Head of caudate nucleus (tissue), 42 donors: ENCODE measurements around the gene CXorf51A.
A peak's percentile ranks its signal among the peaks of the same experiment; 100 is the strongest.
"Not testable (repeated sequence)": the region's sequence is repeated elsewhere in the genome, so short reads cannot be mapped to it uniquely, and the experiment has no call there.

ENCODE experiments used
- DNase-seq, 42 donors: peaks; one replicate each; pipeline versions ENCODE4 v3.0.0 to v3.0.0-alpha.2; 2020 to 2021; ENCODE audit warnings: mixed read lengths in 7 of 42
- intact Hi-C: fragments of 100-400 bp; cut with DNase I; formaldehyde crosslinking; loops from one replicate; pipeline ENCODE4 v1.15.0; 2022

The CXorf51A gene

GRCh38 chrX:146814644-146815043 lies at the start of gene CXorf51A:
Gene CXorf51A (minus strand): TSS chrX:146814744. CDS start chrX:146814723, 21 bp downstream.
- intact Hi-C loops = not testable (repeated sequence)

DNA sequence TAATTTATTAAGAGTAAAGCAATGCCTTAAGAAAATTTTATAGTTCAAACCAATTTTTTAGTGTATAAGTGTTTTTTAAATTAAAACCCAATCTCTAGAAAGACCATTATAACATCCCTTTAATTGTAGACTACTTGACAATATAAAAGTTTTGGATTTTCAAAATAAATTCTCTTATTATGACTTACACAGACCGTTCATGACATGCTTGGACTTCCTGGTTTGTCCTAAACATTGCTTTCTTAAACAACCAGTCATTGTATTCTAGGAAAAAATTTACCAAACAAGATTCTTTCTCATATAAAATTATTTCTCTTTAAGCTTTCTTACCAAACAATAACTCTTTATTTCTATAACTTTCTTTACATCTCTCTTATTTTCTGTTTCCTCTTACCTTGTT lies 49.0 kb upstream of the CXorf51A start:
- intact Hi-C loops = no loop called here
- DNase-seq = no peak

More at GRCh38 chrX:146814644-146815043, at the start of gene CXorf51A:
- DNase-seq = not testable (repeated sequence)

DNA sequence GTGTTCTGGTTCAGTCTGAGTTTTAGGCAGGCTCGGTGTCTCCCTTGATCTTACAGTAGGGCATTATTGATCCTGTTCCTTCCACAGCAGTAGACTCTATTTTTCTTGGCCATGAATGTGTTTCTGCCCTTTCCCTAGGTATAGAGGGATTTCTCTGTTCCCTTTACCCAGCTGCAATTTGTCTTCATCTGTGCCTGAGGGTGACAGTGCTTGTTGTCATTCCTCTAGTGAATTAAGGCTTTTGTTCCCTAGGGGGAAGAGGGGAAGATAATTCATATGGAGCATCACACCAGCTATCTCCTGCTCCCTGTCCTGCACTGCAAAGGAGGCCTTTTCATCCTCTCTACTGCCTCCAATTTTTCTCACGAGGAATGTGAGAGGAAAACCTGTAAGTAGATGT lies 39.7 kb upstream of the CXorf51A start:
- intact Hi-C loops = no loop called here
- peak in 7 of 42 donors; percentile 1 to 41 (median 10) for DNase-seq

GRCh38 chrX:146831994-146832393 lies 17.4 kb upstream of the CXorf51A start:
- intact Hi-C loops = no loop called here

GRCh38 chrX:146809471-146809870 lies 5.1 kb downstream of the CXorf51A start, which contains the start of gene CXorf51B:
Gene CXorf51B (plus strand): TSS chrX:146809771. CDS start chrX:146809792, 21 bp downstream.
- DNase-seq, intact Hi-C loops: not testable (repeated sequence)

More at GRCh38 chrX:146831994-146832393, 17.4 kb upstream of the CXorf51A start:
- DNase-seq = no peak
